Stimulated activated CD4-positive, alpha-beta T cell treated with anti-CD3 and anti-CD28 coated beads, Interleukin-12 subunit alpha, Interleukin-12 subunit beta, amount 100 ng/mL, for 24 hours (primary cell): Measurements from ENCODE around the gene OR51B2.

Experiments
- DNase-seq, 2 experiments: peaks; one replicate each; pipeline ENCODE4 v3.0.0-alpha.2; 2020; ENCODE audit warnings: low read depth in 2 of 2

OR51B2 gene

GRCh38 chr11:5282628-5283027, 41.5 kb downstream of the OR51B2 start:
- DNase-seq: no peak

DNA sequence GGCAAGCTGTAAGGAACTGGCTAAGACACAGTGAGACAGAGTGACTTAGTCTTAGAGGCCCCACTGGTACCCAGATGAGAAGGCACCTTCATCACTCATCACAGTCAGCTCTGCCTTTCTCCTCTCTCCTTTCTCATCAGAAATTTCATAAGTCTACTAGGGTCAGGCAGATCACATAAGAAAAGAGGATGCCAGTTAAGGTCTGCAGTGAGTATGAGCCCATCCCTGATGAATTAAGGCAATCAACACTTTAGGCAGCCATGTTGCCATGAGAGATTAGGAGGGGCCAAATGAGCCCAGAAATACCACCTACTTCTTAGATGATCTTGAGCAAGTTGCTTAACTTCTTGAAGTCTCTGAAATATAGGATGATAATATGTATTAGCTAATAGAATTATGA, 42.5 kb downstream of the OR51B2 start:
- no peak for DNase-seq

DNA sequence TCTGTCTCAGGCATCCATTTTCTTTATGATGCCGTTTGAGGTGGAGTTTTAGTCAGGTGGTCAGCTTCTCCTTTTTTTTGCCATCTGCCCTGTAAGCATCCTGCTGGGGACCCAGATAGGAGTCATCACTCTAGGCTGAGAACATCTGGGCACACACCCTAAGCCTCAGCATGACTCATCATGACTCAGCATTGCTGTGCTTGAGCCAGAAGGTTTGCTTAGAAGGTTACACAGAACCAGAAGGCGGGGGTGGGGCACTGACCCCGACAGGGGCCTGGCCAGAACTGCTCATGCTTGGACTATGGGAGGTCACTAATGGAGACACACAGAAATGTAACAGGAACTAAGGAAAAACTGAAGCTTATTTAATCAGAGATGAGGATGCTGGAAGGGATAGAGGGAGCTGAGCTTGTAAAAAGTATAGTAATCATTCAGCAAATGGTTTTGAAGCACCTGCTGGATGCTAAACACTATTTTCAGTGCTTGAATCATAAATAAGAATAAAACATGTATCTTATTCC, 43.5 kb downstream of the OR51B2 start:
- DNase-seq: peak in 1 of 2 experiments; percentile 0

DNA sequence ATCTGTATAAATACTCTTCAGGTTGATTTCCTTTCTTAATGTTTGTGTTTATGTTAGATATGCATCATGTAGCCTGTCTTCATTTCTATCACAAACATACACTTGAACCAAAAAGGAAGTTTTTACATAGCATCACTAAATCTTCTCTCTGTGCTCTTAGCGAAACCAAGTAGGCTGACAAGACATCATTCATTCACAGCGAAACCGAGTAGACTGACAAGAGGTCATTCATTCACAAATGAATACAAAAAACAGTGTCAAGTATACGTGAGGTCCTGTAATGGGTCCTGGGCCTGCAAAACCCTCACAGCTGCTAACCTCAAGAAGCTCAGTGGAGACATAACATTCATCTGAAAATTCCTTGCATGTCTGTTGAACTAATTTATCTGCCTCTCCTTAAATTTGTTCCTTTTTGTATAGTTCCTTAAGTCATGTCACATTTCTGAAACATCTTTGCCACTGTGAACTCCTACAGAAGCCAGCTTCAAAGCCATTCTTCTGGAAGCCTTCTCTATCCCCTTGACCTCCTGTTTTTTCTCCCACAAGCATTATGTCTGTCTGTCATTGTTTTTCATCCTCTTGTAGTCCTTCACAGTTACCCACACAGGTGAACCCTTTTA, 44.5 kb downstream of the OR51B2 start:
- DNase-seq: no peak

DNA sequence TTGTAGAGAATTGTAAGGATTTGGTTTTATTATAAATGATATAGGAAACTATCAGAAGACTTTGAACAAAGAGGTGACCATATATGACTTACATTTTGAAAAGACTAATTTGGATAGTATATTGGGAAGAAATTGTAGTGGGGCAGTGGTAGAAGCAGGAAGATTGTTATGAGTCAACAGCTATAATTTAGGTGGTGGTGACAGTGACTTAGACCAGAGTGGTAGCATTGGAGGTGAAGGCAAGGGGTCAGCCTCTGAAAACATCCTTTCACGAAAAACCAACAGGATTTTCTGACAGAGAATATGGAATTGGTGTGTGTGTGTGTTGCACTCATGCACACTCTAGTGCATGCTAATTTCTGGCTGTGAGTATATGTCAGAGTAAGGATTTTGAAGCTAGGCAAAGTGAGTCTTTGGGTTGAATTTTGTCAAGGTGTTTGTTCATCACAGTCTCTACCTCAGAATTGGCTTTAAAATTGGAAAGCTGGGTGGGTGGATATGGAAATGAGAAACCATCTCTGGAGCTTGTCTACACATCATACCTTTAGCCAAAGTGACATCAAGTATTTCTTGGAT, 46.2 kb downstream of the OR51B2 start:
- DNase-seq: no peak

GRCh38 chr11:5276697-5277096, 47.4 kb downstream of the OR51B2 start:
- DNase-seq: no peak

DNA sequence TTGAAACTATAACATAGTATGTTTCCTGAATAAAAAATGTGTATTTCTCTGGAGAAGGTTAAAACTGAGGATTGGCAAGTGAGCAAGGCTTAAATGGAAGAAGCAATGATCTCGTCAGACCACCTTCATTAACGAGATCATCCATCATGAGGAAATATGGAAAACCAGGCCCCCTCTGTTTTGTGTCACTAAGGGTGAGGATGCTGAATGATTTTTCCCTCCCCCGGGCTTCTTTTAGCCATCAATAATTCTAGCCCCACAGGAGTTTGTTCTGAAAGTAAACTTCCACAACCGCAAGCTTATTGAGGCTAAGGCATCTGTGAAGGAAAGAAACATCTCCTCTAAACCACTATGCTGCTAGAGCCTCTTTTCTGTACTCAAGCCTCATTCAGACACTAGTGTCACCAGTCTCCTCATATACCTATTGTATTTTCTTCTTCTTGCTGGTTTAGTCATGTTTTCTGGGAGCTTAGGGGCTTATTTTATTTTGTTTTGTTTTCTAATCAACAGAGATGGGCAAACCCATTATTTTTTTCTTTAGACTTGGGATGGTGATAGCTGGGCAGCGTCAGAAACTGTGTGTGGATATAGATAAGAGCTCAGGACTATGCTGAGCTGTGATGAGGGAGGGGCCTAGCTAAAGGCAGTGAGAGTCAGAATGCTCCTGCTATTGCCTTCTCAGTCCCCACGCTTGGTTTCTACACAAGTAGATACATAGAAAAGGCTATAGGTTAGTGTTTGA, 48.6 kb downstream of the OR51B2 start:
- DNase-seq: no peak

DNA sequence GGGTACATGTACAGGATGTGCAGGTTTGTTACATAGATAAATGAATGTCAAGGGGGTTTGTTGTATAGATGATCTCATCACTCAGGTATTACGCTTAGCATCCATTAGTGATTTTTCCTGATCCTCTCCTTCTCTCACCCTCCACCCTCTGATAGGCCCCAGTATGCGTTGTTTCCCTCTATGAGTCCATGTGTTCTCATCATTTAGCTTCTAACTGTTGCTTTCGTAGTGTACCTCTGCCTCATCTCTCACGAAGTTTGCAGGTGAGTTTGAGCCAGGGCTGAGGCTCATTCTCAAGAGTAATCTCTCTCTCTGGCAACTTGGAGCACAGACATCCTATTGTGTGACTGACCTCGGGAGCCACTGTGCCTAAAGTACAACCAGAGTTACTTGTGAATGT, 49.7 kb downstream of the OR51B2 start:
- DNase-seq: no peak
